GM19397 (cell line): ENCODE data around the gene LMO1.
A peak's percentile ranks its signal among the peaks of the same experiment; 100 is the strongest.

Experiments
- ATAC-seq: cut with Tn5 transposase; IDR thresholded peaks from one replicate; pipeline ENCODE4 v1.9.1; 2021; ENCODE audit warnings: mild to moderate bottlenecking, moderate library complexity; ENCODE audit not compliant: unreplicated experiment

LMO1 gene

GRCh38 chr11:8207080-8208000 lies 56.3 kb downstream of the LMO1 start:
- no peak for ATAC-seq

DNA sequence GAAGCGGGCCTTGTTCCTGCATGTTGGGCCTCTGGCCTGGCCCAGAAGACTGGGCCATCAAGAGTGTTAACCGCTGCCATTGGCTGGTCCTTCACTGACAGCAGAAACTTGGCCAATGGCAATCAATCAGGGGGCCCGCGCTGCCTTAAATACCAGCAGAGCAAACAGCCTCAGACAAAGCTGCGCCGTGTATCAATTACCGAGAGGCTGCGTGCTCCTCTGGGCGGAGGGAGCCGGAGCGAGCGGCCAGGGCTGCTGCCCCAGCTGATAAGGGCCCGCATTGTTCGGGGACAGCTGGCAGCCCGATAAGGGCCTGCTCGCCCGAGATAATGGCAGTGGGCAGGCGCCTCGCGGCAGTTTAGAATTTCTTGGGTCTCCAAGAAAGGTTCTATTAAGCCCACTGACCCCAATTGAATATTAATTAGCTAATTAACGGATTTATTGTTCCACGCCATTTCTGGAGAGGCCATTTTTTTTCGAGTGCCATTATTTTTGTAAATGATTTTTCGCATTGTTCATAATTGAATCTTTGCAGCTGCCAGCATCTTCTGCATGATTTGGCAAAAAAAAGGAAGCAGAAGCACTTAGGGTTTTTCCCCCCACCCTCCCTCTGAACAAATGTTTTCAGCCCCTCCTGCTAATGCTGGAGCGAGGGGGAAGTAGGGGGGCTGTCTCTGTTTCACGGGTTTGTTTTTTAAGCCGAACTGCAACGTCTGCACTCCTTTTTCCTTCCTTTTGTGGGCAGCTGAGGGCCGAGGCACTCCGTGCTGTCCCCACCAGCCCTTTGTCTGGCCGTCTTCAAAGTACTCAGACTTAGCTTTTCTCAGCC lies 57.2 kb downstream of the LMO1 start:
- no peak for ATAC-seq

- ATAC-seq, result no peak
Observed at GRCh38 chr11:8205566-8205965, 58.1 kb downstream of the LMO1 start.

- no peak for ATAC-seq
Observed at GRCh38 chr11:8204596-8204995, 59.1 kb downstream of the LMO1 start.

- ATAC-seq, result no peak
Observed at GRCh38 chr11:8204025-8204424, 59.7 kb downstream of the LMO1 start.

DNA sequence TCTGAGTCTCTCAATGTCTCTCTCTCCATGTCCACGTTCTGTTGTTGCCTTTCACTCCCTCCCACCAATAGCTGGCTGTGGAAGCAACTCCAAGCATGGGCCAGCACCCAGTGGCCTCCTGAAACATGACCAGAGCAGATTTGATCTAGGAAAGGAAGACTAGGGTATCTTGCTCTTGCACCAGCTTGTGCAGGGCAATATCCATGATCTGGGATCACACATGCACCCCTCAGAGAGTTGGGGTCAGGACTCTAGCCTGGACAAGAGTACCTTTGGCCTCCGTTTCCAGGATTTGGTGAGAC lies 60.3 kb downstream of the LMO1 start:
- no peak for ATAC-seq

- no peak for ATAC-seq
Observed at GRCh38 chr11:8202516-8203413, 60.9 kb downstream of the LMO1 start.

DNA sequence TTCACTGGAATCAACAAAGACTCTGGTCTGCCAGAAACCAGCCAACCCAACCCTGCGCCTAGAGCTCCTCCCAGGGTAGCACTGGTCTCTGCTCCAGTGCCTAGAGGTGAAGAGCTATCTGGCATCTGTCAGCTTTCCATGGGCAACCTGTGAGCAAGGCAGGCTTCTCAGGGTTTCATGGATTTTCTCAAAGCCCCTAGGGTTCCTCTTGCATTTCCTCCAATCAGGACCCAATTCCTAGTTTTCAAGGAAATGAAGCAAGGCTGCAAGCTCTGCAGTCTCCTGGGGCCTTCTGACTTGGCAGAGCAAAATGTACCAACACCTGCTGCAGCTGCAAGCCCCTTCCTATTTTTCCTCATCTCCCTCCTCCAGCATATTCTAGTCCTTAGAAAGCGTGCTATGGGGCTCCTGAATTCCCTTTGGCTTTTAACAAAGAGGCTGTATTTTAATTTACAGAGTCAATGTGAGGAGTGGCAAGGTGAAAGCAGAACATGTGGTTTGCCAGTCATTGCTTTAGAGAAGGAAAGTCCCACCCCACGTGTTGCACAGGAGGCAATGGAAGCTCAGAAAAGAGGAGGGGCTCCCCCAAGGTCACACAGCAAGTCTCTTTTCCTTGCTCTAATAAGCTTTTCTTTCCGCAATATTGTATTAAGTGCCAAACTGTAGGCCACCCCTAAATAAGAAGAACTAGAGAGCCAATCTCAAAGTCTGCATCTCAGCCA lies 61.9 kb downstream of the LMO1 start:
- peak; percentile 68 for ATAC-seq

DNA sequence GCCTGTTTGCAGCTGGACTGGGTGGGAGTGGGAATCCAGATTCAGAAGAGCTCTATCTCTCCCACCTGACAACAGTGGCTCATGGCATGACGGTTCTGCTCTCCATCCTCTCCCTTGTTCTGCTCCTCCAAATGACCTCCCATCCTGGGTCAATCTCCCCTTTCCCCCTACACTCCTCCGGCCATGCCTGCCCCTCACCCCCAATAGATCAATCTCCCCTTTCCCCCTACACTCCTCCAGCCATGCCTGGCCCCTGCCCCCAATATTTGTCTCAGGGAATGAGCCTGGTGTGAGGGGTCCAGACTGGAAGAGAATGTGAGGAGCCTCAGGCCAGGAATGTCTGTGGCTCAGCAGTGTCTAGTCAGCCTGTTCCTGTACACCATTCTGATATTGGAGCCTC lies 64.0 kb downstream of the LMO1 start:
- no peak for ATAC-seq

DNA sequence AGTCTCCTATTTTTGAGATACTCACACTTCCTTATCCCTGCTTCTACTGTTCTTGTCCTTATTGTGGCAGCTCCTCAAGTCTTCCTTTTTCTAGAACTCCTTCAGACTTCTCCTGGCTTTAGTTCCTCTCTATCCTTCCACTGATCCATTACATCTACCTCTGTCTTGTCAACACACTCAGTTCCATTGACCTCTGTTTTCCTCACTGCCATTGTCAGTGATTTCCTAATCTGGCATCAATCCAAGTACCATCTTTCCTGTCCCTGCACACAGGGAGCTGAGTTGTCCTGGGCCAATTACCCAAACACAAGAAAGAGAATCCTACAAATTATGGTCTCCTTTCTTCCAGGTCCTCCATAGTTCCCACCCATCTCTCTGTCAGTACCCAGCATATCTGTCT lies 66.9 kb downstream of the LMO1 start:
- no peak for ATAC-seq

DNA sequence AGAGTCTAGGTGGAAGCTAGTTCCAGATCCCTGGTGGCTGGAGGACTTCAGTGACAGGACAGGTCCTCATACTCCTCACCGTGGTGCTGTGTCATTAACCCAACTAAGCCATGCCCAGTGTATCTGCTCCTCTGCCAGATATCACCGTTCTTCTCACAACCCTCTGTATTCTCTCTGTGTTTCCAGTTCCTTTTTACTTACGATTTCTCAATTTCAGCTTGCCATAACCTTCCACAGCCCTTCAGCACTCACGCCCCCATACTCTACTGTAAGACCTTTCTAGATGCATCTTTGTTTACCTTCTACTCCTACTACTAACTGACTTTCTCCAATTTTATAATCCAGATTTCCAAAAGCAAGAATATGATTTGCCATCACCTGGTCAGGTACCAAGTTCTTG lies 68.7 kb downstream of the LMO1 start:
- no peak for ATAC-seq

GRCh38 chr11:8192896-8193209 lies 70.8 kb downstream of the LMO1 start:
- ATAC-seq, result no peak

GRCh38 chr11:8192016-8192895 lies 71.4 kb downstream of the LMO1 start:
- ATAC-seq, result no peak

DNA sequence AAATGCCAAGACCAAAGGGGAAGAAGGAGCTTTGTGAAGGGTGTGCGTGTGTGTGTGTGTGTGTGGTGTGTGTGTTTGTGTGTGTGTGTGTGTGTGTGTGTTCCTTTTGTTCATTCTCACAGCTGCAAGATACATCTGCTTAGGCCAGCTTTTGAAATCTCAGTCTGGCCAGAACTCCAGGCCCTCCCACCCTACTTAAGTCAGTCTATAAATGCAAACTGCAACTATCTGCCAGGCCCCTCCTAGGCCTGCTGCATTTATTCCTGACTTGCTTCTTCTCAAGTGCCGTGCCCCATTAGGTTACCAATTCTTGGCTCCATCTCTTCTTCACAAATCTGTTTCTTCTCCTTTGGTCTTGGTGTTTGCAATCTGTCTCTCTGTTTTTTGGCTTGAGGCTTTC lies 73.2 kb downstream of the LMO1 start:
- no peak for ATAC-seq

DNA sequence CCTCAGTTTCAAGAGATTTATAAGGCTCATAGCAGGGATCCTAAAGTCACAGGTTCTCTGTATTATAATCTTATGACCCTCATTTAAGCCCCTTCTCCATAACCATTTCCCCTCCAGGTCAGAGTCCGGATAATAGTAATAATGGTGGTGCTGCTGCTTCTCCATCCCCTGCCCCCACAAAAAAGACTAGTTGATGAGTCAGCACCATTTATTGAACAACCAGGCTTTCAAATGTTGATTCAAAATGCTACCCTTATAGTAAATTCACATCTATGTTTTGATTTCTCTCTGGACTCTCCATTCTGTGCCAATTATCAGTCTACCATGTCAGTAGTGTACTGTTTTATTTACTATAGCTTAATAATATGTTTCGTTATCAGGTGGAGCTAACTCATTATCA lies 77.2 kb downstream of the LMO1 start:
- no peak for ATAC-seq

GRCh38 chr11:8183111-8183510 lies 80.6 kb downstream of the LMO1 start:
- ATAC-seq, result no peak

GRCh38 chr11:8180469-8180868 lies 83.2 kb downstream of the LMO1 start:
- ATAC-seq, result no peak

GRCh38 chr11:8178297-8178696 lies 85.4 kb downstream of the LMO1 start:
- no peak for ATAC-seq

DNA sequence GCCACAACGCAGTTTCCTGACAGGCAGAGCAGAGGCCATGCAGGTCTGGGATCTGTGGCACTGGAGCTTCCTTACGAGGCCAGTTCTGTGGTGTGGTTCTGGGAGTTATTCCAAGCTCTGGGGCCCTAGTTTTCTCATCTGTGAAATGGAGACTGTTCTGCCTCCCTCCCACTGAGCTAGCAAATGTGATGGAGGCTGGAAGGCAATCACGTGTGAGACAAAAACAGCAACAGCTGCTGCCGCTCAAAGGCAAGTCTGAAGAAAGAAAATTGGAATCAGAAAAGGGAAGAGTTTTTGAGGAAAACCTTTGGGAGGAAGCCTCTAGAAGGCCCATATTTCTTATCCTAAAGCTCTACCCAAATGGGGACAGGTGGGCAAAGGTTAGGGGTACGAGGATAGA lies 86.5 kb downstream of the LMO1 start:
- no peak for ATAC-seq
